Activated B cell treated with CpG ODN at 0.5 μM for 24 hours (primary cell): ENCODE results near the gene RFPL2. TPM values are rescaled to one million over a fixed set of nuclear protein-coding genes. Genes with fewer than 3 reads are reported as not detected.
"Not testable (repeated sequence)": the region's sequence is repeated elsewhere in the genome, so short reads cannot be mapped to it uniquely, and the experiment has no call there.

Source experiments
- ATAC-seq: fragments of 200-7000 bp; cut with Tn5 transposase; one replicate; pipeline ENCODE4 v1.10.0; 2021; ENCODE audit warnings: low read depth, mild to moderate bottlenecking, moderate library complexity
- CTCF ChIA-PET: fragments of 350-600 bp; sonication (Branson Sonifier 250); formaldehyde crosslinking; loops from one replicate; lab custom pipeline; 2021; ENCODE audit warnings: antibody characterized with exemption; lab: Charles Lee
- POLR2A ChIA-PET: fragments of 350-600 bp; sonication (Branson Sonifier 250); formaldehyde crosslinking; loops from one replicate; lab custom pipeline; 2021; ENCODE audit warnings: antibody characterized with exemption; lab: Charles Lee
- DNase-seq: peaks from one replicate; pipeline ENCODE4 v3.0.0; 2022
- H3K27ac Mint-ChIP-seq: one replicate; pipeline ENCODE4 v1.8.0; 2020; ENCODE audit warnings: mixed read lengths
- H3K27me3 Mint-ChIP-seq: one replicate; pipeline ENCODE4 v1.8.0; 2021; ENCODE audit warnings: mixed read lengths
- H3K36me3 Mint-ChIP-seq: one replicate; pipeline ENCODE4 v1.8.0; 2021; ENCODE audit warnings: low read depth, mixed read lengths
- H3K4me1 Mint-ChIP-seq: one replicate; pipeline ENCODE4 v1.8.0; 2021; ENCODE audit warnings: mixed read lengths
- H3K4me3 Mint-ChIP-seq: one replicate; pipeline ENCODE4 v1.8.0; 2020; ENCODE audit warnings: mild to moderate bottlenecking, mixed read lengths
- H3K9me3 Mint-ChIP-seq: one replicate; pipeline ENCODE4 v1.8.0; 2020; ENCODE audit warnings: mixed read lengths
- CTCF ChIP-seq: fragments of 200-600 bp; IDR thresholded peaks from one replicate; pipeline ENCODE4 v1.8.0; 2022; ENCODE audit warnings: antibody characterized with exemption, mild to moderate bottlenecking
- intact Hi-C: fragments of 100-400 bp; cut with micrococcal nuclease; formaldehyde crosslinking; loops from one replicate; pipeline ENCODE4 v1.15.1; 2024
- total RNA-seq: library from RNA; stranded (reverse); gene quantifications from 2 replicates; pipeline ENCODE4 v1.2.3, GENCODE V29; 2022

The RFPL2 gene
- total RNA-seq, 1 donor from 2014 or later = not detected

DNA sequence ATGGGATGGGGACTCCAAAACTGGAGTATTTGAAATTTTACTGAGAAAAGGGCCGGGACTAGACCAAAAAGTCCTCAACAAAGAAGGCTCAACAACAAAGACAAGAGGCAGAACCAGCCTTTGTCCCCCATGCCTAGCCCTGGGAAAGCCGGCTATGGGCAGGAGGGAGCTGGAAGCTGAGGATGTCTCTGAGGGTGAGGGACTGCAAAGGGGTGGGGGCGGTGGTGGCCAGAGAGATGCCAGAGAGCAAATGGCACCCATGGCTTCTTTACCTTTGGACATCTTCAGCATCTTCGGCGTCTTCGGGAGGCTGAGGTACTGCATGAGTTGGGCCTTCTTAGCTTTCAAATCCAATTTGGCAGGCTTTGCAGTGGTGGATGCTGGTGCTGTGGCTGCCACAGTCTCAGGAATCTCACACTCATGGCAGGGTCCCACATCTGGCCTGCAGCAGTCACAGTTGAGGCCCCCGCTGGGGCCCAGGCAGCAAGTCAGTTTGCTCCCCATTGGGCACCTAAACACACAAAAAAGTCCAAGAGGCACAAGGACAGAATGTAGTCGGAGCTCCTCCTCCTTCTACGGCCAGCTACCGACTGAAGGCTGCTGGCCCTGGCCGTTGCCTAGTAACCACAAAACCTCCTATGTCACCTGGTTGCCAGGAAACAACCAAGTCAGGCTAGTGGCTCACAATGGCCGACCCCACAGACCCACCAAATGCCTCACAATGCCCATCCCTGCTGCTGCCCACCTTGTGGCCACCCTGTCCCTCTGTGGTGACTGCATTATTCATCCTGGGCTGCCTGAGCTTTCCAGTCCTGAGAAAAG lies 46.0 kb downstream of the RFPL2 start, which contains the start of gene C22orf42:
TSS of gene C22orf42 (minus strand) at position 592 of the 822 bp plus-strand sequence. CDS start at position 504, 88 bp downstream.
- Mint-ChIP-seq H3K36me3 (no peaks in the 10 kb centered on the region), H3K4me3 (no peak within 1 kb of the TSS), H3K9me3 (no peaks in the 10 kb centered on the region), H3K27ac (no peak within 1 kb of the TSS), H3K27me3 (peaks cover 14% of the 10 kb centered on the region), H3K4me1 (no peaks in the 10 kb centered on the region)
- DNase-seq (no peak), ATAC-seq (no peak)
- ChIA-PET POLR2A (no interaction called here), CTCF (interaction anchor here (0.6 kb wide), 1 partner anchor 109 kb away, joined by 3 read pairs; no protein-coding TSS in a partner anchor)
- intact Hi-C loops = no loop called here
- no peak for TF ChIP-seq CTCF

- H3K4me1 Mint-ChIP-seq, ATAC-seq, H3K4me3 Mint-ChIP-seq, H3K27me3 Mint-ChIP-seq, H3K36me3 Mint-ChIP-seq, intact Hi-C loops, CTCF ChIA-PET, H3K9me3 Mint-ChIP-seq, DNase-seq, H3K27ac Mint-ChIP-seq, POLR2A ChIA-PET: not testable (repeated sequence)
Observed at GRCh38 chr22:32157632-32158031, 47.2 kb downstream of the RFPL2 start.

- intact Hi-C loops, ATAC-seq, CTCF ChIA-PET: not testable (repeated sequence)
Observed at GRCh38 chr22:32154727-32155126, 50.1 kb downstream of the RFPL2 start.

DNA sequence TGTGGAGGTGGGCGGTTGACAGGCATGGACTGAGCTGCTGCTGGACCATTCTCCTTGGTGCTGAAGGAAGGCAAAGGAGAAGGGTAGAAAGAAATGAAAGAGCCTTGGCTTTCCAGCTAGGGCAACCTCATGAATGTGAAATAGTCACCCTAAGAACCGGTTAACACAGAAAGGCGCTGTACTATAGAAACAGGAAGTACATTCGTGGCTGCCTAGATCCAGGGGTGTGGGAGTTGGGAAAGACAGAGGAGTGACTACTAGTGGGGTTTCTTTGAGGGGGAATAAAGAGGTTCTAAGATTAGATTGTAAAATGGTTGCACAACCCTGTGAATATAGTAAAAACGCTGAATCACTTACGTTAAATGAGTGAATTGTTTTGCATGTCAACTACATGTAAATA lies 53.2 kb downstream of the RFPL2 start:
- POLR2A ChIA-PET, H3K9me3 Mint-ChIP-seq, ATAC-seq, intact Hi-C loops, DNase-seq, H3K36me3 Mint-ChIP-seq, CTCF ChIA-PET, H3K4me3 Mint-ChIP-seq, H3K4me1 Mint-ChIP-seq, H3K27me3 Mint-ChIP-seq, H3K27ac Mint-ChIP-seq: not testable (repeated sequence)

More at GRCh38 chr22:32154727-32155126, 50.1 kb downstream of the RFPL2 start:
- H3K36me3 Mint-ChIP-seq, H3K4me3 Mint-ChIP-seq, H3K27me3 Mint-ChIP-seq, H3K4me1 Mint-ChIP-seq, DNase-seq, H3K27ac Mint-ChIP-seq, POLR2A ChIA-PET, H3K9me3 Mint-ChIP-seq: not testable (repeated sequence)

DNA sequence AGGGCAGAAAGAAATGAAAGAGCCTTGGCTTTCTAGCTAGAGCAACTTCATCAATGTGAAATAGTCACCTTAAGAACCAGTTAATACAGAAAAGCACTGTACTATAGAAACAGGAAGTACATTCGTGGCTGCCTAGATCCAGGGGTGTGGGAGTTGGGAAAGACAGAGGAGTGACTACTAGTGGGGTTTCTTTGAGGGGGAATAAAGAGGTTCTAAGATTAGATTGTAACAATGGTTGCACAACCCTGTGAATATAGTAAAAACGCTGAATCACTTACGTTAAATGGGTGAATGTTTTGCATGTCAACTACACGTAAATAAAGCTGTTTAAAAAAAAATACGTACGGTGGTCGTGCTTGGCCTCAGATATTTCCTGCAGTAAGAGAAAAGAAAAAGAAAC lies 54.2 kb downstream of the RFPL2 start:
- intact Hi-C loops, DNase-seq, H3K27ac Mint-ChIP-seq, ATAC-seq, H3K4me3 Mint-ChIP-seq, H3K27me3 Mint-ChIP-seq, H3K36me3 Mint-ChIP-seq, H3K9me3 Mint-ChIP-seq, H3K4me1 Mint-ChIP-seq, POLR2A ChIA-PET, CTCF ChIA-PET: not testable (repeated sequence)

GRCh38 chr22:32148372-32148771 lies 56.5 kb downstream of the RFPL2 start:
- H3K36me3 Mint-ChIP-seq, intact Hi-C loops, H3K4me3 Mint-ChIP-seq, POLR2A ChIA-PET, H3K27ac Mint-ChIP-seq, H3K9me3 Mint-ChIP-seq, DNase-seq, H3K27me3 Mint-ChIP-seq, CTCF ChIA-PET: not testable (repeated sequence)
- ATAC-seq = peak; percentile 47
- peaks cover 19% of the 10 kb centered on the region for H3K4me1 Mint-ChIP-seq

DNA sequence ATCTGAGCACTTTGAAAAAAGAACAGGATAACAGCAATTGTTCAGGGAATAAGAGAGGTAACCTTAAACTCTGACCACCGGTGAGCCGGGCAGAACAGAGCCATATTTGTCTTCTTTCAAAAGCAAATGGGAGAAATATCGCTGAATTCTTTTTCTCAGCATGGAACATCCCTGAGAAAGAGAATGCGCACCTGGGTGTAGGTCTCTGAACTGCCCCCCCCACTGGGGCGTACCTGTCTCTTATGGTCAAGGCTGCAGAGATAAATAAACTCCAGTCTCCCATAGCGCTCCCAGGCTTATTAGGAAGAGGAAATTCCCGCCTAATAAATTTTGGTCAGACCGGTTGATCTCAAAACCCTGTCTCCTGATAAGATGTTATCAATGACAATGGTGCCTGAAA lies 57.7 kb downstream of the RFPL2 start:
- H3K27me3 Mint-ChIP-seq, DNase-seq, H3K4me3 Mint-ChIP-seq, POLR2A ChIA-PET, H3K9me3 Mint-ChIP-seq, intact Hi-C loops, H3K27ac Mint-ChIP-seq, CTCF ChIA-PET, H3K36me3 Mint-ChIP-seq, ATAC-seq: not testable (repeated sequence)
- H3K4me1 Mint-ChIP-seq = peaks cover 19% of the 10 kb centered on the region
